Caco-2 (cell line): ENCODE results near the gene INSL6. TPM values are rescaled to one million over a fixed set of nuclear protein-coding genes. Genes with fewer than 3 reads are reported as not detected.

Experiments
- BruUV-seq: library from RNA; stranded (reverse); fragments of 400-500 nt; replicated peaks from 2 replicates; lab custom pipeline; 2021; lab: Mats Ljungman, UMichigan
- CTCF ChIA-PET: fragments of 300-600 bp; sonication (Branson Sonifier 250); formaldehyde crosslinking; loops from one replicate; lab custom pipeline; 2022; ENCODE audit warnings: antibody characterized with exemption; lab: Charles Lee
- POLR2A ChIA-PET: fragments of 300-600 bp; sonication (Branson Sonifier 250); formaldehyde crosslinking; loops from one replicate; lab custom pipeline; 2022; ENCODE audit warnings: antibody characterized with exemption; lab: Charles Lee
- DNase-seq, 2 experiments: peaks; one replicate each; pipeline versions ENCODE4 v3.0.0 to v3.0.0-alpha.2; 2020 to 2022
- H3K27me3 ChIP-seq: replicated peaks from 2 replicates; pipeline ENCODE4 v1.6.0; 2011; ENCODE audit warnings: low read length; ENCODE audit not compliant: control insufficient read depth, insufficient read depth
- H3K36me3 ChIP-seq: 2 replicates; pipeline ENCODE4 v1.5.1; 2011; ENCODE audit warnings: low read length; ENCODE audit not compliant: control insufficient read depth, insufficient read depth
- H3K4me1 ChIP-seq: fragments of 250-450 bp; sonication (Bioruptor Pico); 2 replicates; pipeline ENCODE4 v1.5.1; 2020; ENCODE audit warnings: mild to moderate bottlenecking
- H3K4me3 ChIP-seq: 2 replicates; pipeline ENCODE4 v1.5.1; 2011; ENCODE audit warnings: low read depth, mild to moderate bottlenecking, control low read depth, low read length
- H3K9me3 ChIP-seq: fragments of 250-450 bp; sonication (Bioruptor Pico); 2 replicates; pipeline ENCODE4 v1.5.1; 2020; ENCODE audit warnings: mild to moderate bottlenecking, moderate library complexity
- H3K27ac Mint-ChIP-seq: one replicate; pipeline ENCODE4 v1.8.0; 2022; ENCODE audit warnings: mixed read lengths; ENCODE audit not compliant: unreplicated experiment
- H3K27me3 Mint-ChIP-seq: one replicate; pipeline ENCODE4 v1.8.0; 2022; ENCODE audit warnings: mixed read lengths; ENCODE audit not compliant: insufficient read depth, unreplicated experiment
- H3K36me3 Mint-ChIP-seq: one replicate; pipeline ENCODE4 v1.8.0; 2022; ENCODE audit warnings: mild to moderate bottlenecking, mixed read lengths; ENCODE audit not compliant: insufficient read depth, unreplicated experiment
- H3K4me1 Mint-ChIP-seq: one replicate; pipeline ENCODE4 v1.8.0; 2022; ENCODE audit warnings: low read depth, mixed read lengths; ENCODE audit not compliant: unreplicated experiment
- H3K4me3 Mint-ChIP-seq: one replicate; pipeline ENCODE4 v1.8.0; 2022; ENCODE audit warnings: mild to moderate bottlenecking, moderate library complexity, mixed read lengths; ENCODE audit not compliant: unreplicated experiment
- H3K9me3 Mint-ChIP-seq: one replicate; pipeline ENCODE4 v1.8.0; 2022; ENCODE audit warnings: mixed read lengths; ENCODE audit not compliant: unreplicated experiment
- intact Hi-C: fragments of 100-400 bp; cut with micrococcal nuclease; formaldehyde crosslinking; loops from one replicate; pipeline ENCODE4 v1.10.0; 2022; ENCODE audit not compliant: unreplicated experiment
- total RNA-seq: library from RNA; stranded (reverse); gene quantifications from 2 replicates; pipeline ENCODE4 v1.2.3, GENCODE V29; 2022
- TF ChIP-seq, protein P1 (sequence below), 2 experiments: fragments of 200-600 bp in 1 of 2; IDR thresholded peaks; 1 replicate in 1 of 2; 2 replicates in 1 of 2; pipeline versions ENCODE4 v1.5.1 to v1.8.0; 2011 to 2022; ENCODE audit warnings: antibody characterized with exemption in 1 of 2, control low read depth in 1 of 2, inconsistent platforms in 1 of 2, low read depth in 1 of 2, low read length in 1 of 2, mild to moderate bottlenecking in 1 of 2, moderate library complexity in 1 of 2; ENCODE audit not compliant: insufficient read depth in 1 of 2, severe bottlenecking in 1 of 2, unreplicated experiment in 1 of 2

The INSL6 gene
- total RNA-seq, 1 experiment from 2014 or later: not detected

DNA sequence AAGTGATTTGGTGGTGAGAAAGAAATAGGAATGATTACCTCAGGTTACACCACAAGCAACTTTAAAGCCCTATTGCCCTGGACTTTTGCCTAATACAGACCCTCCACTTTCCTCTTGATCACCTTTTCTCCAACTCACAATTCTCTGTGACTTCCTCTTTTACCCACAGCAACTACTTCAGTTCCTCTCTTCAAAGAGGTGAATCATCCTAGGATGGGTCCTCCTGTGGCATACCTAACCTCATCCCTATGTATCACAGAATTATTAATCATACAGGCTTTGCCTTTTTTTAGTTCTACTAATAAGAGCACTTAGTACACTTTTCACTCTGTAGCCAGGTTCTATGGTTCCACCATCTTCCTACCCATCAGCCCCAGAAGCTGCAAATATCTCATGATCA lies 19.6 kb upstream of the INSL6 start:
- H3K27ac Mint-ChIP-seq: no peak overlapping the region
- no peak overlapping the region for H3K4me3 Mint-ChIP-seq
- H3K36me3 Mint-ChIP-seq: no peaks in the 10 kb centered on the region
- POLR2A ChIA-PET: no interaction called here
- CTCF ChIA-PET: no interaction called here
- intact Hi-C loops: no loop called here
- BruUV-seq: no TSS peak
- Histone ChIP-seq H3K9me3 (no peaks in the 10 kb centered on the region), H3K4me3 (no peak overlapping the region), H3K27me3 (no peaks in the 10 kb centered on the region), H3K36me3 (no peaks in the 10 kb centered on the region), H3K4me1 (no peaks in the 10 kb centered on the region)
- H3K9me3 Mint-ChIP-seq: no peaks in the 10 kb centered on the region
- H3K27me3 Mint-ChIP-seq: peaks cover 10% of the 10 kb centered on the region
- TF ChIP-seq, protein P1, sequence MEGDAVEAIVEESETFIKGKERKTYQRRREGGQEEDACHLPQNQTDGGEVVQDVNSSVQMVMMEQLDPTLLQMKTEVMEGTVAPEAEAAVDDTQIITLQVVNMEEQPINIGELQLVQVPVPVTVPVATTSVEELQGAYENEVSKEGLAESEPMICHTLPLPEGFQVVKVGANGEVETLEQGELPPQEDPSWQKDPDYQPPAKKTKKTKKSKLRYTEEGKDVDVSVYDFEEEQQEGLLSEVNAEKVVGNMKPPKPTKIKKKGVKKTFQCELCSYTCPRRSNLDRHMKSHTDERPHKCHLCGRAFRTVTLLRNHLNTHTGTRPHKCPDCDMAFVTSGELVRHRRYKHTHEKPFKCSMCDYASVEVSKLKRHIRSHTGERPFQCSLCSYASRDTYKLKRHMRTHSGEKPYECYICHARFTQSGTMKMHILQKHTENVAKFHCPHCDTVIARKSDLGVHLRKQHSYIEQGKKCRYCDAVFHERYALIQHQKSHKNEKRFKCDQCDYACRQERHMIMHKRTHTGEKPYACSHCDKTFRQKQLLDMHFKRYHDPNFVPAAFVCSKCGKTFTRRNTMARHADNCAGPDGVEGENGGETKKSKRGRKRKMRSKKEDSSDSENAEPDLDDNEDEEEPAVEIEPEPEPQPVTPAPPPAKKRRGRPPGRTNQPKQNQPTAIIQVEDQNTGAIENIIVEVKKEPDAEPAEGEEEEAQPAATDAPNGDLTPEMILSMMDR (IDR thresholded peaks at IDR 0.05; ENCODE audit: insufficient read depth in 1 of 2, low read depth in 1 of 2, low read length in 1 of 2, severe bottlenecking in 1 of 2, unreplicated experiment in 1 of 2): no peak
- no peak for DNase-seq
- H3K4me1 Mint-ChIP-seq: no peaks in the 10 kb centered on the region

- H3K4me3 Mint-ChIP-seq: no peak overlapping the region
- Histone ChIP-seq H3K27me3 (no peaks in the 10 kb centered on the region), H3K4me1 (no peaks in the 10 kb centered on the region), H3K9me3 (peaks cover 4% of the 10 kb centered on the region; the same call in 1 of the 2 replicates), H3K4me3 (no peak overlapping the region), H3K36me3 (no peaks in the 10 kb centered on the region)
- TF ChIP-seq, protein P1 (IDR thresholded peaks at IDR 0.05; ENCODE audit: insufficient read depth in 1 of 2, low read depth in 1 of 2, low read length in 1 of 2, severe bottlenecking in 1 of 2, unreplicated experiment in 1 of 2): no peak
- no peaks in the 10 kb centered on the region for H3K9me3 Mint-ChIP-seq
- ChIA-PET CTCF (interaction anchor here (0.7 to 2.0 kb wide), 2 partner anchors 9 to 255 kb away, joined by 3 to 4 read pairs; partner anchors contain the start of gene CD274), POLR2A (no interaction called here)
- H3K36me3 Mint-ChIP-seq: no peaks in the 10 kb centered on the region
- no TSS peak for BruUV-seq
- intact Hi-C loops: no loop called here
- H3K27ac Mint-ChIP-seq: no peak overlapping the region
- peaks cover 7% of the 10 kb centered on the region for H3K27me3 Mint-ChIP-seq
- H3K4me1 Mint-ChIP-seq: no peaks in the 10 kb centered on the region
- DNase-seq: no peak
Observed at GRCh38 chr9:5195463-5195862, 10.0 kb upstream of the INSL6 start.

DNA sequence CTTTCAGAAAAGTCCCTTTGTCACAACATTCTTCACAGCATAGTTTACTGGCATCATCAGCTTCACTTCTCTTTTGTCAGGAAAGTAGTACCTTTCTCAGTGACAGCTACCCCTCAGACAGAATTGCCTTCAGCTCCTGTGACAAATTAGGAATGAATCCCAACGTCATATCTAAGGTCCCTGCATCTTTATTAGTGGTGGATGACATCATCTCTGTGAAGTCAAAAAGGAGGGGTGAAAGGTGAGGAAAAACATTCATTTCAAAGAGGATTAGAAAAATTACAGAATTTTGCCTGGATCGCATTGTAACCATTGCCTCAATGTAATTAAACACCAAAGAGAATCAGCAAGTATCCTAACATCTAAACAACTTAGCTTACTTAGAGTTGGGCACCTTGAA lies 7.9 kb upstream of the INSL6 start:
- no peak overlapping the region for H3K27ac Mint-ChIP-seq
- CTCF ChIA-PET: no interaction called here

More for the DNA sequence above, 7.9 kb upstream of the INSL6 start:
- Histone ChIP-seq H3K27me3 (no peaks in the 10 kb centered on the region), H3K36me3 (no peaks in the 10 kb centered on the region), H3K9me3 (peaks cover 4% of the 10 kb centered on the region; the same call in 1 of the 2 replicates), H3K4me3 (no peak overlapping the region), H3K4me1 (no peaks in the 10 kb centered on the region)
- POLR2A ChIA-PET: no interaction called here
- TF ChIP-seq, protein P1 (IDR thresholded peaks at IDR 0.05; ENCODE audit: insufficient read depth in 1 of 2, low read depth in 1 of 2, low read length in 1 of 2, severe bottlenecking in 1 of 2, unreplicated experiment in 1 of 2): no peak
- no TSS peak for BruUV-seq
- Mint-ChIP-seq H3K4me1 (no peaks in the 10 kb centered on the region), H3K4me3 (no peak overlapping the region), H3K27me3 (peaks cover 14% of the 10 kb centered on the region), H3K36me3 (no peaks in the 10 kb centered on the region), H3K9me3 (no peaks in the 10 kb centered on the region)
- intact Hi-C loops: no loop called here
- no peak for DNase-seq
